ENCODE results near the gene AEN.

The AEN gene

DNA sequence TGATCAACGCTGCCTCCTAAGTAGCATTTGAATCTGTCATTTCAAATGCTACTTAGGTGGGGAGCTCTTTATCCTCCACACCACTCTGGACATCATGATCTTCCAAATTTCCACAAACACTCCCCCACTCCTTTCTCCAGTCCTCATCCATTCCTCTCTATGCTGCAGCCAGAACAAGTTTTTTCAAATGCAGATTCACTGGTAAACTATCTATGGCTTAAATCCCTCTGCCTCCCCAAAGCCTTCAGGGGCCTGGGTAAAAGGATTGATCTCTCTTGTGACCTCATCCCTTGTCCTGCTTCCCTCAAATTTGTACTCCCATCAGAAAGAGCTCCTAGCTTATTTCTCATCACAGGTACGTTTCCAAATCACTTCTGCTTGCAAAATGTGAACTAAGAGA, 1.3 kb upstream of the AEN start:
- in situ Hi-C loops (cut with HindIII; ENCODE audit: low sequenced_read_pairs): no loop called here
- DNase-seq (ENCODE audit: low read depth): no peak
- no peak for TF ChIP-seq CTCF (IDR thresholded peaks at IDR 0.05; ENCODE audit: low read depth, low read length, missing control alignments)
- H3K4me3 ChIP-seq (ENCODE audit: low read depth, low read length): no peak overlapping the region

DNA sequence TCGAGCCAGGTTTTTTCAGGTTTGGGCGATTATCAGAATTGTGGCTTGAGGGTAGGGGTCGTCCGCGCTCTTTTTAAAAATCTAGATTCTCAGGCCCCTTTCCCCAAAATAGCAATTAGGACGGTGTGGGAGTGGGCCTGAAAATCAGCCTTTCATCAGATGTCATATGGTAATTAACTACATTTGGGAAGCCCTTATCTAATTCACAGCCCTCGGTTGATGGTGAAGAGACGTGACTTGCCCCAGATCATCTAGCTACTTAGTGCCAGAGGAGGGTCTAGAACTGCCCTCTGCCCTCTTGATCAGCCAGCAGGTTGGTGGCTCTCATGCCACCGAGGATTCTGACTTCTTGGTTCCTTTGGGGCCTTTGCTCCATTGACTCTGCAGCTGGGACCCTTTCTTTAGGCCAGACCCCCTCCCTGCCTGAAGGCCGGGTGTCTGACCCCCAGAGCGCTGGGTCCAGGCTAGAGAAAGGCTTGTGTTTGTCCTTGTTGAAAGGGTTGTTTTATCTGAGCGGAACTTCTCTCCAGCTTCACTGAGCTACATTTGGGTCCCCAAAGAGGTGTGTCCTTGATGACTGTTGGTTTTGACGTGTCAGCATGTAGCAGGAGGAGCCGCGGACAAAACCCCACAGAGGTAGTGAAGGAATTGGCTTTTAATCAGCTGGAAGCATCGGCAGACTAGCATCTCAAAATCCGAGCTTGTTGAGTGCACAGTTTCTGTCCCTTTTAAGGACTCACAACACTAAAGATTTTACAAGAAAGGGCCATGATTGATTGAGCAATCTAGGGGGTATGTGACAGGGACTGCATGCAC, 857 bp downstream of the AEN start:
- no peak for DNase-seq (ENCODE audit: low read depth)
- peak overlapping the region; percentile 62 for H3K4me3 ChIP-seq (ENCODE audit: low read depth, low read length)
- TF ChIP-seq CTCF (IDR thresholded peaks at IDR 0.05; ENCODE audit: low read depth, low read length, missing control alignments): no peak
- in situ Hi-C loops (cut with HindIII; ENCODE audit: low sequenced_read_pairs): no loop called here

GRCh38 chr15:88622605-88622975, 1.4 kb downstream of the AEN start:
- H3K4me3 ChIP-seq (ENCODE audit: low read depth, low read length): peak overlapping the region; percentile 62
- DNase-seq (ENCODE audit: low read depth): no peak
- no peak for TF ChIP-seq CTCF (IDR thresholded peaks at IDR 0.05; ENCODE audit: low read depth, low read length, missing control alignments)
- in situ Hi-C loops (cut with HindIII; ENCODE audit: low sequenced_read_pairs): no loop called here

DNA sequence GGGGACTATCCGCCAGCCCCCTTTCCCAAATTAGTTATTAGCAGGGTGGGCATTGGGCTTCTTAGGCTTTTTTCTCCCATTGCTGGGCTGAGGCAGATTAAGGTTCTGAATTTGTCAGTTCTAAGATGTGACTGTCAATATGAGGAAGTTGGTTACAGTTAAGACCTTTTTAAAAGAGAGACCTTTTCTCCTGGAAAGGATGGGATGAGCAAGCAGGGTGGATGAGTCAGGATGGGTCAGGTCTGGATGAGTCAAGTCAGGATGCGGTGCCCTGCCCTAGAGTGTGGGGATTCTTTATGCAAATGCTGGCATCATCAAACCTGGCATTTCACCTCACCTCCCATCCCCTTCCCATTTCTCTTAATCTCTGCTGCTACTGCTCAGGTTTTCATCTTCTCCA, 1.9 kb downstream of the AEN start:
- DNase-seq (ENCODE audit: low read depth): peak; percentile 23

GRCh38 chr15:88623632-88624031, 2.5 kb downstream of the AEN start:
- DNase-seq (ENCODE audit: low read depth): no peak
- no peak for TF ChIP-seq CTCF (IDR thresholded peaks at IDR 0.05; ENCODE audit: low read depth, low read length, missing control alignments)
- in situ Hi-C loops (cut with HindIII; ENCODE audit: low sequenced_read_pairs): no loop called here
- no peak overlapping the region for H3K4me3 ChIP-seq (ENCODE audit: low read depth, low read length)

More for the DNA sequence above, 1.9 kb downstream of the AEN start:
- in situ Hi-C loops (cut with HindIII; ENCODE audit: low sequenced_read_pairs): no loop called here
- no peak for TF ChIP-seq CTCF (IDR thresholded peaks at IDR 0.05; ENCODE audit: low read depth, low read length, missing control alignments)
- peak overlapping the region; percentile 62 for H3K4me3 ChIP-seq (ENCODE audit: low read depth, low read length)

GRCh38 chr15:88624156-88624970, 3.2 kb downstream of the AEN start:
- in situ Hi-C loops (cut with HindIII; ENCODE audit: low sequenced_read_pairs): no loop called here
- no peak overlapping the region for H3K4me3 ChIP-seq (ENCODE audit: low read depth, low read length)
- peak; percentile 40 for DNase-seq (ENCODE audit: low read depth)
- TF ChIP-seq CTCF (IDR thresholded peaks at IDR 0.05; ENCODE audit: low read depth, low read length, missing control alignments): peak; percentile 51
